NT2/D1 (cell line): ENCODE data around the gene SLF1.

Experiments
- YY1 ChIP-seq: IDR thresholded peaks from 2 replicates; pipeline ENCODE4 v1.6.1; 2011; ENCODE audit not compliant: insufficient read length, insufficient read depth
- ZNF274 ChIP-seq: IDR thresholded peaks from 2 replicates; pipeline ENCODE4 v1.6.1; 2011; ENCODE audit warnings: mild to moderate bottlenecking, low read depth, low read length

DNA sequence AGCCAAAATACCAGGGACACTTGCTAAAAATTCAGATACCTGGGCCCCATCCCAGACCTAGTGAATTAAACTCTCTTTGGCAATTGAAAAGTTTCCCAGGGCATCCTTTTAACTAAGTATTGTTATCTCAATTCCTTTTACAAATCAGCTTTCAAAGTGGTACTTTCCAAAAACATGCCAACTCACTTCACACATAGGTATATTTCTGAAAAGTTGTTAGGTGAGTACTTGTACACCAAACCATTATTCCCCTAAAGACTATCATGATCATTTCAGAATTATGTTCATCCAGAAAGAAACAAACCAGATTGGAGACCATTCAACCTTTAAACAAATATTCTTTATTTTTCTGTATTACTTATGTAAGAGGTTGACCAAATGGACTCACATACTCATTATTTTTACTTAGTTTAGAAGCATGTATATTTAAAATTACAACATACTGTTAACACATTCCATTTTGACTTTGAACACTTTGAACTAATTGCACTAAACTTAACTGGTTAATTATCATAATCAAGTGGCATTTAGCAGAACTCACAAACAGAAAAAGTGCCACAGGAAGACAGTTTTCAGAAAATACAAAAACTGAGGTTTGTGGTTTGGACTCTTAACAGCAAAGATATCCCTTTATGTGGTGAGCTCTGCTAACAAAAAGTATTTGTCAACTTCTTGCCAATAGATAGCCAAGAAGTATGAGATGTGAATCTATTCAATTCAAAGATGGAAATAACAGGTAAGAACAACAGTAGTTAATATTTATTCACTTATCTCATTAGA is 40.8 kb upstream of the SLF1 start:
- TF ChIP-seq YY1 (no peak), ZNF274 (no peak)
